ENCODE results near the gene CYB561A3.
A peak's percentile ranks its signal among the peaks of the same experiment; 100 is the strongest.
"Not testable (repeated sequence)": the region's sequence is repeated elsewhere in the genome, so short reads cannot be mapped to it uniquely, and the experiment has no call there.

Gene CYB561A3

GRCh38 chr11:61361741-61362541, at the start of gene CYB561A3, which contains the start of gene TMEM138:
Gene CYB561A3, minus strand, starts transcription at chr11:61361882. Its CDS starts 5,169 bp downstream, at chr11:61356713.
Gene TMEM138, plus strand, starts transcription at chr11:61362374. Its CDS starts 2,017 bp downstream, at chr11:61364391.
- DNase-seq = peak; percentile 90

GRCh38 chr11:61406991-61407728, 45.5 kb upstream of the CYB561A3 start:
- no peak for DNase-seq

- DNase-seq = no peak
Observed at GRCh38 chr11:61406067-61406466, 44.4 kb upstream of the CYB561A3 start.

GRCh38 chr11:61404641-61405040, 43.0 kb upstream of the CYB561A3 start:
- DNase-seq = no peak

- no peak for DNase-seq
Observed at GRCh38 chr11:61404103-61404502, 42.4 kb upstream of the CYB561A3 start.

- DNase-seq = no peak
Observed at GRCh38 chr11:61403658-61404057, 42.0 kb upstream of the CYB561A3 start.

- no peak for DNase-seq
Observed at GRCh38 chr11:61401573-61401972, 39.9 kb upstream of the CYB561A3 start.

- no peak for DNase-seq
Observed at GRCh38 chr11:61401173-61401572, 39.5 kb upstream of the CYB561A3 start.

- DNase-seq = no peak
Observed at GRCh38 chr11:61392981-61393595, 31.4 kb upstream of the CYB561A3 start.

GRCh38 chr11:61390161-61390560, 28.5 kb upstream of the CYB561A3 start:
- no peak for DNase-seq

- DNase-seq = no peak
Observed at GRCh38 chr11:61384271-61385242, 22.9 kb upstream of the CYB561A3 start.

- not testable (repeated sequence) for DNase-seq
Observed at GRCh38 chr11:61383859-61384258, 22.2 kb upstream of the CYB561A3 start.

- DNase-seq = no peak
Observed at GRCh38 chr11:61380884-61381283, 19.2 kb upstream of the CYB561A3 start.

GRCh38 chr11:61378713-61379313, 17.1 kb upstream of the CYB561A3 start:
- no peak for DNase-seq

GRCh38 chr11:61377461-61378160, 15.9 kb upstream of the CYB561A3 start:
- DNase-seq = no peak

- no peak for DNase-seq
Observed at GRCh38 chr11:61375761-61376108, 14.1 kb upstream of the CYB561A3 start.

GRCh38 chr11:61372659-61373420, 11.2 kb upstream of the CYB561A3 start:
- DNase-seq = no peak

- DNase-seq = no peak
Observed at GRCh38 chr11:61370349-61371005, 8.8 kb upstream of the CYB561A3 start.

- DNase-seq = no peak
Observed at GRCh38 chr11:61369372-61370348, 8.0 kb upstream of the CYB561A3 start.

All from GDM1 (cell line).